GM23338 (cell line): Measurements from ENCODE around the gene CNP.

Experiments
- CTCF ChIP-seq, 2 experiments: fragments of 200-600 bp in 1 of 2; sonication (generic) in 1 of 2; conservative IDR thresholded peaks; 2 replicates each; pipeline versions ENCODE4 v1.5.1 to v1.6.1; 2016 to 2017; ENCODE audit warnings: antibody characterized with exemption in 2 of 2, low read depth in 2 of 2, mild to moderate bottlenecking in 2 of 2, moderate library complexity in 1 of 2
- EZH2 ChIP-seq: fragments of 200-600 bp; sonication (generic); IDR thresholded peaks from one replicate; pipeline ENCODE4 v1.8.0; 2017; ENCODE audit warnings: antibody characterized with exemption, mild to moderate bottlenecking, low read depth; ENCODE audit not compliant: unreplicated experiment
- EZH2phosphoT487 ChIP-seq: fragments of 200-600 bp; sonication (generic); IDR thresholded peaks from one replicate; pipeline ENCODE4 v1.8.1; 2018; ENCODE audit warnings: antibody characterized with exemption; ENCODE audit not compliant: unreplicated experiment

GRCh38 chr17:41962768-41963434 lies 3.7 kb upstream of the CNP start:
- TF ChIP-seq CTCF (conservative IDR thresholded peaks at IDR 0.05; ENCODE audit: low read depth in 2 of 2), result peak; percentile 92 to 99
- TF ChIP-seq EZH2phosphoT487, result no peak
- no peak for TF ChIP-seq EZH2
